Stimulated activated CD4-positive, alpha-beta T cell treated with anti-CD3 and anti-CD28 coated beads, Interleukin-15, amount 100 ng/mL, for 24 hours (primary cell): ENCODE measurements around the gene SFT2D1.

ENCODE experiments used
- DNase-seq: peaks from one replicate; pipeline ENCODE4 v3.0.0-alpha.2; 2020

SFT2D1 gene

DNA sequence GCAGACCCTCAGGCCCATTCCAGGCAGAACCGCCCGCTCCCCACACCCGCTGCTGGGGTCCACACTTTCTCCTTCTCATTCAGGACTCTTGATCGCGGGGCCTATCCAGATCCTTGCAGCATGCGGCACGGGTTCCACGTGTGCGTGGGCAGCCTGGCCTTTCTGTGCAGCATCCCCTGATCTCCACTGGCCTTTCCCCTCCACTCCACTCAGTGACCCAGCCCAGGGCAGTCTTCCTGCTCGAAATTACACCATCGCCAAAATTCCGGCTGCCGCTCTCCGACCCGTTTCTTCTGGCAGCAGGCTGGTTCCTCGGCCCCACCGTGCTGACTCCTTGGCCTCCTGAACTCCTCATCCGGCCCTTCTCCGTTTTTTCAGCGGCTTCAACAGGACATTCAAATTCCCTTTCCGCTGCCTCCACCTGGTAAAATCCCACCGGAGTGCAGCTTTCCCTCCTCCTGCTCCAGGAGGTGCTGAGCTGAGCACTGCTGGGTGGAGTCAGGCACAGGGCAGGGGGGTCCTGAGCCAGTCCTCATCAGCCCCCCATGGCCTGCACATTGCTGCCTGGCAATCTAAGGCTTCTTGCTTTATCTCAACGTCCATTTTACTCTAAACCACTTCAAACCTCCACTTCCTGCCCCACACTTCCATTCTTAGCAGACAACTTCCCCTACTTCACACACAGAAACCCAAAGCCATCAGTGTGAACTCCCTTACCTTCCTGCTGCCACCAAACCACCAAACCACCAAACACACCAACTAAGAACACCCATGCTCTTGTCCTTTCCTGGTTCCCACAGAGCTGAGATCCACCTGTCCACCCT lies 9.0 kb downstream of the SFT2D1 start:
- peak; percentile 24 for DNase-seq

DNA sequence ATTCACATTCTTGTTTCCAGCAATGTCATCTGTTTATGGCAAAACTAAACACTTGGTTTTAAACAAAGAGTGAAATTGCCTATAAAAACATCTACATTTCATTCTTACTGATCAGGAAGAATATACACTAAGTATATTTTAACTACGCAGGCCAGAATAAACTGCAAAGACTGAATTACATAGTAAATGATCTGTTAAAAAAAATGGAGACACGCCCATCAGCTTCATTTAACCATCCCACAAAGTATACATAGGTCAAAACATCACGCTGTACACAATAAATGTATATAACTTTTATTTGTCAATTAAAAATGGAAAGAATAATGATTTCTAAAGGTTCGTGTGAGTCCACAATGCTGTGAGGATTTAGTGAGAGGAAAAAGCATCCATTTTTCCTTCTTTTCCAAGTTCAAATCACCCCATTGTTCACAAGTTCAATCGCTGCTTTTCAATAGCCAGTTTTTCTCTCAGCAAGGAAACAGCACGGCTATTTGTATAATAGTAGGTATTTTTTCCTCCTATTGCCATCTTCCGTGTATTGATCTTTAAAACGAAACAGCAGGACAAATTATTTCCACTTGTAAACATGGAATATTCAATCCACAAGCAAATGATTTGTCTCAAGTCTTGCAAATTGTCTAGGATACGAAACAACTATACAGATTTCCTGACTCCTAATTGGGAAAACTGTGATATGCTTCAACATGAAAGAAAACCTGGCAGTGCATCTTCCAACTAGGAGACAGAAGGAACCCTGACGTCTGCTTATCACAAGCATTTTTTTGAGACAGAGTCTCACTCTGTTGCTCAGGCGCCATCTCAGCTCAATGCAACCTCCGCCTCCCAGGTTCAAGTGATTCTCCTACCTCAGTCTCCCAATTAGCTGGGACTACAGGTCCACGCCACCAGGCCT lies 10.6 kb downstream of the SFT2D1 start:
- DNase-seq, result no peak

DNA sequence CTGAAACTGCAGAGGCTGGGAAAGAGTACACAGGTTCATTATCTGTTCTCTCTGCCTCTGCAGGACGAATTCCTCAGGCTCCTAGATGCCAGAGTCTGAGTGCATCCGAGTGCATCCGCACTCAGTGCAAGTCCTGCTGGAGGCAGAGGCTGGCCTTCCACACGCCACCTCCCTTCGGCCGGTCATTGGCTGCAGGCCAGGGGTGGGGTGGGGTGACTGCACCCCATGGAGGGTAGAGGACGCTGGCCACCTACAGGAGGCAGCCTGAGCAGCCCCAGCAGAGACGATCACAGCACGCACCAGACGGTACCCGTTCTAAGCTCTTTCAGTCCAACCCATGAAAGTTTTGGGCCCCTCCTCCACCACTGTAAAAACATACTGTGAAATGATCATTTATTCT lies 11.7 kb downstream of the SFT2D1 start:
- DNase-seq, result no peak

DNA sequence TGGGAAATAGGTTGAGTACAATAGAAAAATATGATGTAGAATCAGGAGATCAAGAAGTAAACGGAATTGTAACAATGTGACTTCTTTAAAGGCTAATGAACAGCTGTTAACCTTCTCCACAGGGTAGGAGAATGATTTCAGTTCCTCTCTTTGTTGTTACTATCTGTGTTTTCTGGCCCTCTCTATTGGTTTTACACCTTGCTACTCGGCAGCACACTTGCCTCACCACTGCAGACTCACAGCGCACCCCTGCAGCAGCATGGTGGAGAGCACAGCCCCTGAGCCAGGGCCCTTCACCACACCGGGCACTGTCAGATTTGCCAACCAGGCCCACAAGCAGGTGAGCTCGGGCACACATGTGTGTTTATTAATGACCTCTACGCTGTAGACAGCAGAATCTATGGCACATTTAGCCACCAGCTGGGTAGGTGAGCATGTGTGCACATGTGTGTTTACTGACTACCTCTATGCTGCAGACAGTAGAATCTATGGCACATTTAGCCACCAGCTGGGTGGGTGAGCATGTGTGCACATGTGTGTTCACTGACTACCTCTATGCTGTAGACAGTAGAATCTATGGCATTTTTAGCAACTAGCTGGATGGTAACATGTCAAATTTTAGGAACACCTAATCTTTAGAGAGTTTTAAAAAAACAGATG lies 16.8 kb downstream of the SFT2D1 start:
- no peak for DNase-seq

DNA sequence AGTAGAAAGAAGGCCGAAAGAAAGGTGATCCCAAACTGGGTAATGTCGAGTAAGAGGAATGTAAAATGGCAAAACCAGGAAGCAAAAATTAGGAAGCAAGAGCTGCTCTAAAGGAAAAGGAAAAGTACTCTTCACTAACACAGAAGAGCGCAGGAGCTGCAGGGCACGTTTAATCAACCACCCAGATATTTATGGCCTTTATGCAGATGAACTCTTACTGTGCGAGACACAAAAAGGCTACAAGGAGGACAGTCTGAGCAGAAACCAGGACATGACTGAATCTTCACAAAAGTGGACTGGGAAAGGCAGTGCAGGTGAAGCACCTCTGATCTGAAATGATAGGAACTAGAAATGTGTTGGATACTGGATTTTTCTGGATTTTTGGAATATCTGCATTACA lies 18.9 kb downstream of the SFT2D1 start:
- no peak for DNase-seq

DNA sequence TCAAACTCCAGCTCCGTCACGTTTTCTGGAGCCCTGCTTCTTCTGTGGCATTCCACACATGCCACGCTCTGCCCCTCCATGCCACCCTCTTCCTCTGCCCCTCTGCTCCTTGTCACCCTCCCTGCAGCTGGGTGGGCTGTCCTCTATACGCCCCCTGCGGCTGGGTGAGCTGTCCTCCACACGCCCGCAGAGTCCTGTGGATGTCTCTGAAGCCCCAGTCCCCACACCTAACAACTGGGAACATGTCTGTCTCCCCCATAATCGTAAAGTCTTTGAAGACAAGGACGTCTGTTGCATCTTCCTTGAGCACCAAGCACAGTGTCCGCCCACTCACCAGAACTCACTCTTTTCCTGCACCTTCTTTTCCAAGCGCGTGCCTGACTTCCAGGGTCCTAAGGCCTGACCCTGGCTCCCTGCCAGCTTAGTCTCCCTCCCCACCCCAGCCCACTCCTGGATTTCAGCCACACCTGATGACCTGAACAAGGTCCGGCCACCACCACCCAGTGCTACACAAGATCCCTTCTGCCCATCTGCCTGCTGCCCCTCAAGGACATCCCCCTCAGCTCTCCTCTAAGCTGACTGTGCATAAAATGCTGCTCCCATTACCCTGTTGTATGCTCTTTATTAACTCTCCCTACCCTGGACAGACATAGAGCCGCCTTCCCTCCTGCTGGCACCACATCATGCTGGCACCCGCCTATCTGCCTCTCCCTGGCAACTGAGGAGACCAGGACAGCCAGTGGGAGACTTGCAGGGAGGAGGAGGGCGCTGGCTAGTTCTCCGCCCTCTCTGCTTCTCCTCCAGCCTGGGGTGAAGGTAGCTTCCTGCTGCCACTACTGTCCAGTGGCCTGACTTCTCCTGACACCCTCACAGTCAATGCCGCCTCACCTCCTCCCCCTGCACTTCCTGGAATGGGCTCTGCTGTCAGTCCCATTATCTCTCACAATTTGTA lies 23.4 kb downstream of the SFT2D1 start:
- DNase-seq, result no peak

DNA sequence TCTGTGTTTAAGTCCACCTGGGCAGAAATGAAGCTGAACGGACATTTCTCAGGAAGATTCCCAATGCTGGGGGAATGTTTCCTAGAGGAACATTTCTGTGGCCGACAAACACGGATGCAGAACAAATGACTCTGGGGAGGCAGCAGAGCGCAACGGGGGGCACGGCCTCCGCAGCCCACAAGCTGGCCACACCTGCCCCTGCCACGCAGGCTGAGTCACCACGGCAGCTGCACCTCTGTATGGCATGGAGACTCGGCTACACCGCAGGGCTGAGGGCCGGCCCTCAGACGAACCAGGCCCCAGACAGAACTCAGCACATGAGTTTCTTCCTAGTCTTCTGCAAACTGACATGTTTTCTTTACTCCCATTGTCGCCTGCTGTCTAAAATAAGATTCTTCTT lies 24.1 kb downstream of the SFT2D1 start:
- DNase-seq, result no peak

DNA sequence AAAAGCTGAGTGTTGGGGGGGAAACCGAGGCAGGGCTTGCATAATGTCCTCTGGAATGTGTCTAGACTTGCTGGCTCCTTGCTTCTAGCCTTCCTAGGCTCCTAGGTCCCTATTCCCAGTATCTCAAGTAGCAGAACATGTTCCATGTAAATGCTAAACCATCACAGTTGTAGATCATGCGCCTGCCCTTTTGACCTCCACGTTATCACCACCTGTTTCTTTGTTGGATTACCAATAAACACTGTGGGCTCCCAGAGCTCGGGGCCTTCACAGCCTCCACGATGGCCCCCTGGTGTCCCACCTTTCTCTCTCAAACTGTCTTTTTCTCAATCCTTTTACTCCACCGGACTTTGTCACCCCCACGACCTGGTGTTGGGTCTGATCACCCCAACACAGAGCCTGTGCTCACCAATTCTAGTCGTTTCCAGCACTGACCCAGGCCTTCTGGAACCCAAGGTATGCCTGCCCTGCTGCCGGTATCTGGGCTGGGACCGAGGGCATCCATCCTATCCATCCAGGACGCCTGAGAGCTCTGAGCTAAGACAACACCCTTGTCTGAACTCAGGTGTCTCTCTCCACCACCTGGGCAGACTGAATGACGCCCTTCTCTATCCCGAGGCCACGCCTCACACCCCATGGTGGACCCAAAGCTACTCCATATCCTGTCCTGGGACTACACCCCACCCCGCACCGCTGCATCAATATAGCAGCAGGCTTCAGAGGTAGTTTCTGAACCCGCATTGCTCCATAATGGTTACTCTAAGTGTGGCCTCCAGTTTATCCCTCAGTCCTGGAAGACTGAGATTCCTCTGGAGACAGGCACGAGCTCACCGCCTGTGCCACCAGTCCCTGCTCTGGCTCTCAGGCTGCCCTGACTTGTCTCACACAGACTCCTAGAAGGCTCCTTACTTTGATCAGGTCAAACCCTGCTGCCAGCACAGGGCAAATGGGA lies 24.8 kb downstream of the SFT2D1 start:
- DNase-seq, result no peak

DNA sequence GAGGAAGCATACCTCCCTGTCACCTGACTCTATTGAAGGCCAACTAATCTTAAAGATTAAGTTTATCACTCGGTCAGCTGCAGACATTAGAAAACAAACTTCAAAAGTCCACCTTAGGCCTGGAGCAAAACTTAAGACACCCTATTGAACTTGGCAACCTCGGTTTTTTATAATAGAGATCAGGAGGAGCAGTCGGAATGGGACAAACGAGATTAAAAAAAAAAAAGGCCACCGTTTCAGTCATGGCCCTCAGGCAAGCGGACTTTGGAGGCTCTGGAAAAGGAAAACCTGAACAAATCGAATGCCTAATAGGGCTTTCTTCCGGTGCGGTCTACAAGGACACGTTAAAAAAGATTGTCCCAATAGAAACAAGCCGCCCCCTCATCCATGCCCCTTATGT lies 26.9 kb downstream of the SFT2D1 start:
- DNase-seq, result no peak

DNA sequence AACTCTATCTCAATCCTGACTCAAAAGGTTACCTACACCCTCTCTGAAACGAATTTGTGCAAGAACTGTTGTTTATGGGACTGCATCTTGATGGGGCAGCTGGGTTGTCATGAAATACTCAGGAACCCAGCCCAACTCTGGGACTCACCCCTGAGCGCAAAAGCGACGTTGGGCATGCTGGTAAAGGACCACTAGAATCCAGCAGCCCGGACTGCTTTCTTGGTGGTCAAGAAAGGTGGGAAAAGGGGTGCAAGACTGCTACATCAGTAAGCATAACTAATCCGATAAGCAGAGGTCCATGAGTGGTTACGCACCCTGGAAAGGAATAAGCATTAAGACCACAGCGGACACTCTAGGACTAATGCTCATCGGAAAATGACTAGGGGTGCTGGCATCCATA lies 27.9 kb downstream of the SFT2D1 start:
- no peak for DNase-seq

DNA sequence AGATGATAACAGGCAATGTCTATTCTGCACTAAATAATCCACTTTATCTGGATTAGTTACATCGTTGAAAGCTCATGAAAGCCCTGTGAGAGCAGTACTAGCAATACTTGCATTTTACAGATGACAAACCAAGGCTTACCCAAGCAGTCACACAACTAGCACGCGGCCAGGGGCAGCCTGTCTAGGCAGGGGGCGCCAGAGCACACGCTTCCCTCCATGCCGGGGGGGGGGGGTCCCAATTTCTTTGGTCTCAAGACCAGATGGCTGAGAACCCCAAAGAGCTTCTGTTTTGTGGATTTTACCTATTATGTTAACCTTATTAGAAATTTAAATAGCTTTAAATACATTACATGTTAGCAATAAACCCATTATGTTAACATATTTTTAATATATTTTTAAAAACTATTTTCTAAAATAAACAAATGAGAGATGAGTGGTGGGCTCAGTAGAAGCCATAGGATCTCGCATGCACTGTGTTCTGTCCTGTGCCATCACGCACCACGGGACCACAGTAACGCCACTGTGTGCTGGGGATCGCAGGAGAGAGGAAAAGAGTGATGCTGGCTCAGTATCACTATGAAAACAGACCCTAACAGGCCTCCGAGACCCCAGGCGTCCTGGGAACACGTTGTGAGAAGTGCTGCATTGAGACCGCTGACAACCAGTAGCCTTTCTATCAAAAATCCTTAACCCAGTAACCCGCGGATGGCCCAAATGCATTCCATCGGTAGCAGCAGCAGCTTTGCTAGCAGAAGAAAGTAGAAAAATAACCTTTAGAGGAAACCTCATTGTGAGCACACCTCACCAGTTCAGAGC lies 28.9 kb downstream of the SFT2D1 start:
- peak; percentile 43 for DNase-seq

DNA sequence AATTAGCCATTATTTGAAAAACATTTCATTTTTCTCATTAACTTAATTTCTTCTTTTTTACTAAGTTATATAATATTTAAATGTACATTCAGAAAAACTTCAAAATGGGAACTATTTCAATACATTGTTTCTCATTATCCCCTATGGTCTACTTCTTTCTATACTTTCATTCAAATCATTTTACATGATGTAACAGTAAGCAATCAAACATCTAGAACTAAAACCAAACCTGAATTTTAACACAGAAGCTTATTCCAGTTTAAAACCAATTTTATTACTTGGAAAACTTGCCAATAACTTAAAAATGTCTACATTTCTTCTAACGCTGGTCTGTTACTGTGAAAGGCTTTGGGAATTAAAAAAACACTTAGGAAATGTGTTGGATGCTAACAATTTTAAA lies 29.5 kb downstream of the SFT2D1 start:
- DNase-seq, result no peak

DNA sequence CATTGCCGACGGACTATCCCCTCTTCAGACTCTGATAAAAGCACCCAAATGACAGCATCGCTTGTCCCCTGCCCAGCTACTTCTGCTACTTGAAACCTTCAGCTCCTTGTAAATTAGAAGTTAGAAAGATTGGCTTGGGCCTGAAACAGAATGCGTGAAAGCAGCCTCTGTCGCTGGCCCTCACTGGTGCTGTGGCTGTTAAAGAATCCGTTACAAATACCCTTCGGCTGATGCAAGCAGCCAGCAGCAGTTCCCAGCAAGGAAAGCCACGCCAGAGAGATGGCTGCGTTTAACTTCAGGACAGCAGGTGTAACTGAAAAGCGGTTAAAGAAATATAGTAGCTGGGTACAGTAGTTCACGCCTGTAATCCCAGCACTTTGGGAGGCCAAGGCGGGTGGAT lies 31.7 kb downstream of the SFT2D1 start:
- DNase-seq, result no peak

DNA sequence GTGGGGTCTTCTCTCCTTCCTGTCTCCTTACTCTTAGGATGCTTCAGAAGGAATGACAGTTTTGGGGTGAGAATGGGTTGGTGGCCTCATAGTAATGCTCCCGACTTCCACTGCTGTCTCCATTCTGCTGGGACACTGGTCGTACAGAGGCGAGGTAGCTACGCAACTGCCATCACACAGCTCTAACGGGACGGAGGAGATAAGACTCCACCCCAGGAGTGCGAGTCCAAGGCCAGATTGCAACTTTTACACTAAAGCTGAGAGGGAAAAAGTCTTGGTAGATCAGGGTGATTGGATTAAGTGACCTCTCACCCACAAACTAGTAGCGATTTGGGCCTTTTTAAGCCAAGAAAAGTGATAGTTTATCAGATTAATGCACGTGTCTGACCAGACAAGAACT lies 32.4 kb downstream of the SFT2D1 start:
- no peak for DNase-seq

DNA sequence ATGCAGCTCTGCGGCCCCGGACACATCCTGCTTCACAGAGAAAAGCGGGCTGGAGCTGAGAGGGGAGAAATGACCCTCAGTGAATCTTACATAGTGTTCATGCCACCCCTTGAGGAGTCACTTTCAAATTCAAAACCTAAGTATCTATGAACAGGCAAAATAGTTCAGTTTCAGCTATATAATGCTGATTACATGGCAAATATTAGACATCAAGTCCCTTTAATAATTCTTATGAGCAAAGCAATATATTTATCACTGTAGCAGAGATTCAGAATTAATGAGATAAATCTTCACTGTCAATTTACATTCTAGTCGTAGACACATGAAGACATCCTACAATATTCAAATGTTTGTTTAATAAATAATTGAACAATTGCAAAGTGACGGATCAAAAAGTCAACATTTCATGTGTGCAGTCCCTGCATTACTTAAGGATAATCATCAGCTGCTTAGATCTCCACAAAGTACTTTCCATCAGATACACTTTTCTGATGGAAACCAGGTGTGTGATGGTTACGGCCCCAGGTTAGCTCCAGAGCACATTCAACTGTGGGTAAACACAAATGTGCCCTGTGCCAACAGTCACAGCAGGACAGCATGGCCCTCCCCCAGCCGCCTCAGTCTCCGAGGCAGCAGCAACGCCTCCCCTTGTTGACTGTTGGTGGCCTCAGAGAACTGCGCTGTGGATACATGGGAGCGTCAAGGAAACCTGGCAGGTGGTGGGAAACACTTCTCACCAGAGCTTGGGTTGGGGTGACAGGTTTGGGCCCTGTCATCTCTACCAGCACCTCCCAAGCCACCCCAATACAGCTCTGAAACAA lies 33.4 kb downstream of the SFT2D1 start:
- no peak for DNase-seq

DNA sequence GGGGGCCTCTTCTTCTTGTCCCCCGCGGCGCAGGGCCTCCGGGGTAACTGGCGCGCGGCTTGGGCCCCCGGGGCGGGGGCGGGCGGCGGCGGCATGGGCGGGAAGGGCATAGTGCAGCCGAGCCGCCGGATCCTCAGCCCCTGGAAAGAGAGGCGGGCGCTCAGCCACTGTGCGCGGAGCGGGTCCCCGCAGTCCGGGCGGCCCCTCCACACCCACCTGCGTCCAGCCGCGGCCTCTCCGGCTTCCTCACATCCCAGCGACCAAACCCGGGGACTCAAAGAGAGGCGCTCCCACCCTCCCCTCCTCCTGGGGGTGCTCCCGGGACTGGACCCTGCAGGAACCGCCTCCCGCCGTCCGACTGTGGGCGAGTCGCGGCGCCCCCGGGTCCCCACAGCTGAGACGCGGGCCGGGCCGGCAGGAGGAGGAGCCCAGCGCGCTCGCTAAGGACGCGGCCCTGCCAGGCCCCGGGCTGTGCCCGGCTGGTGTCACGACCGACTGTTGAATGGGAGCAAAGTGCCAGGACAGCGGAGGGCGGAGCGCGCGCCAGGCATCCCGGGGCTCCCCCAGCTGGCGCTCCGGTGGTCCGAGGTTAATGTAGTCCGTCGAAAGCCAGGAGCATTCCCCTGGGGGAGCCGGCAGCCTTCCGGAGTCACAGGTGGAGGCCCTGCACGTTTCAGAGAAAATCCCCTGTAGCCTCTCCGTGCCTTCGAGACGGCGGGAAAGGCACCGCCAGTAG lies 34.1 kb downstream of the SFT2D1 start, which contains the start of gene PRR18:
TSS of gene PRR18 (minus strand) at position 360 of the 736 bp plus-strand sequence. CDS start at position 110, 250 bp downstream.
- peak; percentile 36 for DNase-seq

DNA sequence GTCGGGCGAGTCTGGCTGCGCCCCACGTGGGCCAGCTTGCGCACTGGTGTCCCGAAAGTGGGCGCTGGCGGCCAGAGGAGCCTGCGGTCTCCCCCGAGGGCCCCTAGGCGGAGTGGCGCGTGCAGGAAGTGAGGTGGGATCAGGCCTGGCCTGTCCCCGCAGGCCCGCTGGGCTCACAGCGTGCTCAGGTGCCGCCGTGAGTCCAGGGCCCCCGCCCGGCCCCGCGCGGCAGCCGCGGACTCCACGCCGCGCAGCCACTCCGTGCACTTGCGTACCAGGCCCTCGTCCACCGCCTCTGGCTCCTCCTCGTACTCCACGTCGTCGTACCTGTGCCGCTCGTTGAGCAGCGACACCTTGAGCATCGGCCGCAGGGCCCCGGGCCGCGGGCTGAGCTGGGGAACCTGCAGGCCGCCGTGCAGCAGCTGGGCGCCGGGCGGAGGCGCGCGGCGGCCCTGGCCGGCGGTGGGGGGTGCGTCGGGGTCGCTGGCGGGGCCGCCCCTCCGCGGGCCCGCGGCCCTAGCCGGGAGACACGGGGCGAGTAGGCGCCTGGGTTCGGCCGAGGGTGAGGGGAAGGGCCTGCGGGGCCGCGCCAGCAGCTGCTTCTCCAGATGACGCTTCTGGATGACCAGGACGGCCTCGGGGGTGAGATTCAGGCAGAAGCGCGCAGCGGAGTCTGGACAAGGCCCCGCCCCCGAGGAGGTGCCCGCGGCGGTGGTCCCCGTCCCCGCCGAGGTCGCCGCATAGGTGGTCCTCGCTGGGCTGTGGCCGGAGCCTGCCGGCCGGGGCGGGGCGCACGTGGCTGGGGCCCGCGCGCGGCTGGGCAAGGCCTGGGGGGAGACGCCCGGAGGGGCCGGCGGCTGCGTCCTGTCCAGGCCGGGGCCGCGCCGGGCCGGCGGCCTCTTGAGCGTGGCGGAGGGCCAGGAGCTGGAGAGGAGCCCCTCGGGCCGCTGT lies 35.0 kb downstream of the SFT2D1 start:
- DNase-seq, result peak; percentile 30
